Liver (tissue), 9 donors: ENCODE results near the gene SH3BP5. TPM values are rescaled to one million over a fixed set of nuclear protein-coding genes. Genes with fewer than 3 reads are reported as not detected.

Source experiments
- DNase-seq: peaks from one replicate; pipeline ENCODE4 v3.0.0-alpha.2; 2017; ENCODE audit warnings: low spot score
- H3K27ac ChIP-seq, 2 donors: one replicate each; pipeline ENCODE4 v1.7.0; 2013; ENCODE audit warnings: inconsistent platforms in 2 of 2, low read length in 2 of 2, control low read depth in 1 of 2, low read depth in 1 of 2, mild to moderate bottlenecking in 1 of 2
- H3K27me3 ChIP-seq, 4 donors: one replicate each; pipeline versions ENCODE4 v1.6.1 to v1.7.0; 2013; ENCODE audit warnings: low read length in 3 of 4, inconsistent platforms in 1 of 4, mild to moderate bottlenecking in 1 of 4, moderate library complexity in 1 of 4; ENCODE audit not compliant: control insufficient read depth in 4 of 4, insufficient read depth in 4 of 4
- H3K36me3 ChIP-seq, 4 donors: one replicate each; pipeline versions ENCODE4 v1.6.1 to v1.7.0; 2013; ENCODE audit warnings: low read length in 3 of 4, mild to moderate bottlenecking in 3 of 4, low read depth in 1 of 4, moderate library complexity in 1 of 4; ENCODE audit not compliant: control insufficient read depth in 4 of 4, insufficient read depth in 3 of 4
- H3K4me1 ChIP-seq, 4 donors: one replicate each; pipeline versions ENCODE4 v1.6.1 to v1.7.0; 2013; ENCODE audit warnings: low read length in 3 of 4, mild to moderate bottlenecking in 3 of 4, moderate library complexity in 1 of 4; ENCODE audit not compliant: control insufficient read depth in 4 of 4, insufficient read depth in 4 of 4
- H3K4me3 ChIP-seq, 3 donors: one replicate each; pipeline versions ENCODE4 v1.6.1 to v1.7.0; 2013; ENCODE audit warnings: low read length in 3 of 3, control low read depth in 1 of 3, low read depth in 1 of 3, mild to moderate bottlenecking in 1 of 3
- H3K9ac ChIP-seq, 2 donors: one replicate each; pipeline ENCODE4 v1.7.0; 2013; ENCODE audit warnings: low read length in 2 of 2, mild to moderate bottlenecking in 2 of 2, moderate library complexity in 2 of 2, control low read depth in 1 of 2, low read depth in 1 of 2
- H3K9me3 ChIP-seq, 4 donors: one replicate each; pipeline versions ENCODE4 v1.6.1 to v1.7.0; 2013; ENCODE audit warnings: low read length in 3 of 4; ENCODE audit not compliant: control insufficient read depth in 4 of 4
- ATF3 ChIP-seq: IDR thresholded peaks from 2 replicates; pipeline ENCODE4 v1.6.1; 2016; ENCODE audit warnings: antibody characterized with exemption
- CTCF ChIP-seq: fragments of 150-350 bp; IDR thresholded peaks from 2 replicates; pipeline ENCODE4 v1.5.1; 2017; ENCODE audit warnings: improper control_type of control experiment, low read depth, low read length; ENCODE audit not compliant: missing input control
- EGR1 ChIP-seq, 2 donors: IDR thresholded peaks; 2 replicates each; pipeline ENCODE4 v1.6.1; 2016 to 2018; ENCODE audit warnings: antibody characterized with exemption in 2 of 2, low read depth in 2 of 2
- FOXA1 ChIP-seq: IDR thresholded peaks from 2 replicates; pipeline ENCODE4 v1.6.1; 2016; ENCODE audit warnings: antibody characterized with exemption
- FOXA2 ChIP-seq: IDR thresholded peaks from 2 replicates; pipeline ENCODE4 v1.6.1; 2016; ENCODE audit warnings: antibody characterized with exemption
- GABPA ChIP-seq, 2 donors: IDR thresholded peaks in 1 of 2; conservative IDR thresholded peaks in 1 of 2; 2 replicates each; pipeline ENCODE4 v1.6.1; 2016; ENCODE audit warnings: antibody characterized with exemption in 2 of 2, mild to moderate bottlenecking in 1 of 2, moderate library complexity in 1 of 2
- HNF4A ChIP-seq, 2 donors: conservative IDR thresholded peaks; 2 replicates each; pipeline ENCODE4 v1.6.1; 2016; ENCODE audit warnings: antibody characterized with exemption in 2 of 2, mild to moderate bottlenecking in 2 of 2
- HNF4G ChIP-seq: IDR thresholded peaks from 2 replicates; pipeline ENCODE4 v1.6.1; 2016; ENCODE audit warnings: antibody characterized with exemption
- JUND ChIP-seq, 2 donors: IDR thresholded peaks; 2 replicates each; pipeline ENCODE4 v1.6.1; 2016; ENCODE audit warnings: antibody characterized with exemption in 2 of 2
- NR2F2 ChIP-seq: IDR thresholded peaks from 2 replicates; pipeline ENCODE4 v1.6.1; 2016; ENCODE audit warnings: antibody characterized with exemption
- RAD21 ChIP-seq, 2 donors: IDR thresholded peaks; 2 replicates each; pipeline ENCODE4 v1.6.1; 2016; ENCODE audit warnings: antibody characterized with exemption in 2 of 2, mild to moderate bottlenecking in 2 of 2
- REST ChIP-seq: IDR thresholded peaks from 2 replicates; pipeline ENCODE4 v1.6.1; 2016; ENCODE audit warnings: antibody characterized with exemption, mild to moderate bottlenecking
- RXRA ChIP-seq, 2 donors: IDR thresholded peaks; 2 replicates each; pipeline ENCODE4 v1.6.1; 2017 to 2018; ENCODE audit warnings: antibody characterized with exemption in 2 of 2, mild to moderate bottlenecking in 1 of 2
- SP1 ChIP-seq: IDR thresholded peaks from 2 replicates; pipeline ENCODE4 v1.6.1; 2018; ENCODE audit warnings: antibody characterized with exemption, mild to moderate bottlenecking
- TAF1 ChIP-seq: conservative IDR thresholded peaks from 2 replicates; pipeline ENCODE4 v1.6.1; 2016; ENCODE audit warnings: antibody characterized with exemption, mild to moderate bottlenecking
- YY1 ChIP-seq: IDR thresholded peaks from 2 replicates; pipeline ENCODE4 v1.6.1; 2016; ENCODE audit warnings: antibody characterized with exemption, mild to moderate bottlenecking
- WGBS: extraction: QIAGEN DNeasy Blood & Tissue Kit; methylation state at CpG from one replicate; pipeline ENCODE4 v1.1.7; 2013; 5-methylcytosine and 5-hydroxymethylcytosine counted together
- polyA plus RNA-seq, 2 donors: library from polyadenylated mRNA; stranded (reverse) in 1 of 2; unstranded in 1 of 2; fragments of 200-250 nt in 1 of 2; fragments of >200 nt in 1 of 2; fragmentation: Nextera tagmentation in 1 of 2; extraction: Ambion mirVana in 1 of 2; gene quantifications; one replicate each; pipeline versions ENCODE4 v1.2.1 to v1.2.3, GENCODE V29; 2013 to 2015
- total RNA-seq, 2 donors: library from RNA; depleted of rRNA; stranded (reverse); fragments of >200 nt; gene quantifications; one replicate each; pipeline ENCODE4 v1.2.3, GENCODE V29; 2014
- TF ChIP-seq, protein P1 (sequence below): IDR thresholded peaks from 2 replicates; pipeline ENCODE4 v1.6.1; 2016; ENCODE audit warnings: antibody characterized with exemption
- TF ChIP-seq, protein P2 (sequence below): IDR thresholded peaks from 2 replicates; pipeline ENCODE4 v1.6.1; 2016; ENCODE audit warnings: antibody characterized with exemption
- donor health status: healthy.
- donor health status: healthy.
- donor health status: healthy.
- donor health status: healthy.
- donor health status: healthy.

SH3BP5 gene
- total and polyA plus RNA-seq, 4 donors, result 3.5 to 17.9 (median 11.8) TPM

DNA sequence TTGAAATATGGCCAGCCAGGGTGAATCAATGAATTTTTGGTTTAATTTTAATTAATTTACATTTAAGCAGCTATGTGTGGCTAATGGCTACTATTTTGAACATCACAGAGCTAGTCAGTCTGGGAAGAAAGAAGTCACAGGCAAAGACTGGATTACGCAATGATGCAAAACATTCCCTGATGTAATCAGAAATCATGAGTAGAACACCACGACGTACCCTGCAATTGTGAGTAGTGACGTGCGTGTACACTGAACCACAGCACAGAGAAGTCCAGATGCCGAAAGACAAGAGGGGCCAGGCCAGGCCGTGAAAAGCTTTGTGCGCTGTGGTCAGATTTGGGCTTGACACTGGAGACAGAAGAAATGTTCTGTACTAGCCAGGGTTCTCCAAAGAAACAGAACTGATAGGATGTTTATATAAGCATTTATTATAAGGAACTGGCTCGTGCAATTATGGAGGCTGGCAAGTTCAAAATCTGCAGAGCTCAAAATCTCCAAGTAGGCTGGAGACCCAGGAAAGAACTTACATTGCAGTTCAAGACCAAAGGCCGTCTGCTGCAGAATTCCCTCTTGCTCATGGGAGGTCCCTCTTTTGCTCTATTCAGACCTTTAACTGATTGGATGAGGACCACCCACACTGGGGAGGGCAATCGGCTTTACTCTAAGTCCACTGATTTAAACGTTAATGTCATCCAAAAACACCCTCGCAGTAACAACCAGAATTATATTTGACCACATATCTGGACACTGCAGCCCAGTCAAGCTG is 44.6 kb downstream of the SH3BP5 start (continued):
- no peak for TF ChIP-seq REST

DNA sequence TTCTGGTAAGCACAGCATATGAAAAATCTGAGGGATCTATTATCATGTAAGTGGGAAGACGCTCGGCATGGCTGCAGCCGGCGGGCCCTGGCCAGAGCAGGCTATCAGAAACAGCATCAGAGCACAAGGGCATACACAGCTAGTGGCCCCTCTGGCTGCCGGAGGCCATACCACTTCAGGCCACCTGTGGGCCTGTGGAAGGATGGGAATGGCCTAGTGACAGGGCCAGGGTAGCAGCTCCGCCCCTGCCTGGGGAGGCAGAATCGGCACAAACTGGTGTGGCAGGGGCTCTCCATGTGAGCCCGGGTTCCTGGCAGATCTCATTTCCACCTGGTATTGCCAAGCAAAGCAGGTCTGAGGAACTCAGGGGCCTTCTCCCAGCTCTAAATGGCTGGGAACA is 46.4 kb downstream of the SH3BP5 start:
- Histone ChIP-seq H3K36me3 (peaks cover 0 to 9% (median 0%) of the 10 kb centered on the region in 4 donors), H3K9me3 (no peaks in the 10 kb centered on the region), H3K27me3 (no peaks in the 10 kb centered on the region), H3K4me1 (peaks cover 0 to 7% (median 2%) of the 10 kb centered on the region in 4 donors), H3K4me3 (no peak overlapping the region), H3K27ac (no peak overlapping the region), H3K9ac (no peak overlapping the region)
- TF ChIP-seq RAD21 (IDR thresholded peaks at IDR 0.05) (no peak), SP1 (no peak), CTCF (no peak), FOXA2 (no peak), TAF1 (no peak), YY1 (no peak), RXRA (IDR thresholded peaks at IDR 0.05) (no peak), GABPA (IDR thresholded peaks at IDR 0.05 in 1 of 2, conservative IDR thresholded peaks at IDR 0.05 in 1 of 2) (no peak), HNF4G (no peak), NR2F2 (no peak), EGR1 (IDR thresholded peaks at IDR 0.05; ENCODE audit: low read depth in 2 of 2) (no peak), ATF3 (no peak), FOXA1 (no peak), JUND (IDR thresholded peaks at IDR 0.05) (no peak), REST (no peak), HNF4A (conservative IDR thresholded peaks at IDR 0.05) (no peak)
- TF ChIP-seq, protein P1, sequence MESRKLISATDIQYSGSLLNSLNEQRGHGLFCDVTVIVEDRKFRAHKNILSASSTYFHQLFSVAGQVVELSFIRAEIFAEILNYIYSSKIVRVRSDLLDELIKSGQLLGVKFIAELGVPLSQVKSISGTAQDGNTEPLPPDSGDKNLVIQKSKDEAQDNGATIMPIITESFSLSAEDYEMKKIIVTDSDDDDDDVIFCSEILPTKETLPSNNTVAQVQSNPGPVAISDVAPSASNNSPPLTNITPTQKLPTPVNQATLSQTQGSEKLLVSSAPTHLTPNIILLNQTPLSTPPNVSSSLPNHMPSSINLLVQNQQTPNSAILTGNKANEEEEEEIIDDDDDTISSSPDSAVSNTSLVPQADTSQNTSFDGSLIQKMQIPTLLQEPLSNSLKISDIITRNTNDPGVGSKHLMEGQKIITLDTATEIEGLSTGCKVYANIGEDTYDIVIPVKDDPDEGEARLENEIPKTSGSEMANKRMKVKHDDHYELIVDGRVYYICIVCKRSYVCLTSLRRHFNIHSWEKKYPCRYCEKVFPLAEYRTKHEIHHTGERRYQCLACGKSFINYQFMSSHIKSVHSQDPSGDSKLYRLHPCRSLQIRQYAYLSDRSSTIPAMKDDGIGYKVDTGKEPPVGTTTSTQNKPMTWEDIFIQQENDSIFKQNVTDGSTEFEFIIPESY, result no peak
- TF ChIP-seq, protein P2, sequence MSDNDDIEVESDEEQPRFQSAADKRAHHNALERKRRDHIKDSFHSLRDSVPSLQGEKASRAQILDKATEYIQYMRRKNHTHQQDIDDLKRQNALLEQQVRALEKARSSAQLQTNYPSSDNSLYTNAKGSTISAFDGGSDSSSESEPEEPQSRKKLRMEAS, result no peak
- WGBS, result 93% methylated on average over 8 of the region's 8 CpGs
- DNase-seq, result no peak
